Stimulated activated effector memory CD8-positive, alpha-beta T cell treated with anti-CD3 and anti-CD28 coated beads, Interleukin-12 subunit alpha, Interleukin-12 subunit beta, amount 100 ng/mL, for 72 hours (primary cell): ENCODE measurements around the gene FER1L5.

Experiments used
- ATAC-seq: fragments of 150-1000 bp; cut with Tn5 transposase; 2 replicates; pipeline ENCODE4 v1.10.0; 2021
- DNase-seq, 2 donors: peaks; one replicate each; pipeline ENCODE4 v3.0.0; 2021 to 2022; ENCODE audit warnings: low spot score in 2 of 2
- H3K27ac Mint-ChIP-seq: one replicate; pipeline ENCODE4 v1.8.0; 2022; ENCODE audit warnings: mild to moderate bottlenecking, mixed read lengths
- H3K36me3 Mint-ChIP-seq: one replicate; pipeline ENCODE4 v1.8.0; 2022; ENCODE audit warnings: mild to moderate bottlenecking, mixed read lengths
- H3K4me1 Mint-ChIP-seq: one replicate; pipeline ENCODE4 v1.8.0; 2022; ENCODE audit warnings: mixed read lengths
- H3K4me3 Mint-ChIP-seq: one replicate; pipeline ENCODE4 v1.8.0; 2022; ENCODE audit warnings: mild to moderate bottlenecking, mixed read lengths
- H3K9me3 Mint-ChIP-seq: one replicate; pipeline ENCODE4 v1.8.0; 2022; ENCODE audit warnings: mixed read lengths

Gene FER1L5

GRCh38 chr2:96684883-96685576, 42.5 kb downstream of the FER1L5 start:
- Mint-ChIP-seq H3K36me3 (no peaks in the 10 kb centered on the region), H3K4me1 (no peaks in the 10 kb centered on the region), H3K27ac (no peak overlapping the region), H3K4me3 (no peak overlapping the region), H3K9me3 (no peaks in the 10 kb centered on the region)
- no peak for ATAC-seq
- DNase-seq = no peak

GRCh38 chr2:96685577-96686459, 43.3 kb downstream of the FER1L5 start:
- no peak overlapping the region for H3K27ac Mint-ChIP-seq
- H3K36me3 Mint-ChIP-seq = no peaks in the 10 kb centered on the region
- ATAC-seq (no peak), DNase-seq (no peak)
- H3K9me3 Mint-ChIP-seq = no peaks in the 10 kb centered on the region
- H3K4me3 Mint-ChIP-seq = no peak overlapping the region
- no peaks in the 10 kb centered on the region for H3K4me1 Mint-ChIP-seq

- no peak for DNase-seq
- Mint-ChIP-seq H3K27ac (no peak overlapping the region), H3K4me3 (no peak overlapping the region), H3K36me3 (no peaks in the 10 kb centered on the region), H3K4me1 (no peaks in the 10 kb centered on the region), H3K9me3 (no peaks in the 10 kb centered on the region)
- ATAC-seq = no peak
These were observed 44.7 kb downstream of the FER1L5 start for GRCh38 chr2:96687266-96687665.

- Mint-ChIP-seq H3K4me1 (no peaks in the 10 kb centered on the region), H3K4me3 (no peak overlapping the region), H3K9me3 (no peaks in the 10 kb centered on the region), H3K36me3 (no peaks in the 10 kb centered on the region), H3K27ac (no peak overlapping the region)
- no peak for DNase-seq
- ATAC-seq = no peak
These were observed 45.4 kb downstream of the FER1L5 start for GRCh38 chr2:96687711-96688640.

- no peaks in the 10 kb centered on the region for H3K4me1 Mint-ChIP-seq
- DNase-seq = no peak
- no peak overlapping the region for H3K27ac Mint-ChIP-seq
- no peak for ATAC-seq
- no peak overlapping the region for H3K4me3 Mint-ChIP-seq
- H3K9me3 Mint-ChIP-seq = no peaks in the 10 kb centered on the region
- H3K36me3 Mint-ChIP-seq = no peaks in the 10 kb centered on the region
These were observed 46.3 kb downstream of the FER1L5 start for GRCh38 chr2:96688649-96689430.

GRCh38 chr2:96689431-96689991, 46.9 kb downstream of the FER1L5 start:
- ATAC-seq (no peak), DNase-seq (no peak)
- H3K4me1 Mint-ChIP-seq = peaks cover 5% of the 10 kb centered on the region
- H3K27ac Mint-ChIP-seq = no peak overlapping the region
- no peak overlapping the region for H3K4me3 Mint-ChIP-seq
- no peaks in the 10 kb centered on the region for H3K36me3 Mint-ChIP-seq
- H3K9me3 Mint-ChIP-seq = no peaks in the 10 kb centered on the region

- DNase-seq (no peak), ATAC-seq (no peak)
- Mint-ChIP-seq H3K9me3 (no peaks in the 10 kb centered on the region), H3K36me3 (no peaks in the 10 kb centered on the region), H3K4me3 (no peak overlapping the region), H3K27ac (no peak overlapping the region), H3K4me1 (peaks cover 5% of the 10 kb centered on the region)
These were observed 47.9 kb downstream of the FER1L5 start for GRCh38 chr2:96690306-96691021.

GRCh38 chr2:96691022-96691612, 48.6 kb downstream of the FER1L5 start:
- Mint-ChIP-seq H3K4me1 (peaks cover 5% of the 10 kb centered on the region), H3K9me3 (no peaks in the 10 kb centered on the region), H3K36me3 (no peaks in the 10 kb centered on the region), H3K4me3 (no peak overlapping the region), H3K27ac (no peak overlapping the region)
- ATAC-seq = no peak
- no peak for DNase-seq

- DNase-seq (no peak), ATAC-seq (no peak)
- H3K9me3 Mint-ChIP-seq = no peaks in the 10 kb centered on the region
- peaks cover 5% of the 10 kb centered on the region for H3K4me1 Mint-ChIP-seq
- no peaks in the 10 kb centered on the region for H3K36me3 Mint-ChIP-seq
- H3K27ac Mint-ChIP-seq = peak overlapping the region; percentile 29
- no peak overlapping the region for H3K4me3 Mint-ChIP-seq
These were observed 49.8 kb downstream of the FER1L5 start for GRCh38 chr2:96692094-96692971.

- H3K36me3 Mint-ChIP-seq = no peaks in the 10 kb centered on the region
- H3K9me3 Mint-ChIP-seq = no peaks in the 10 kb centered on the region
- no peak overlapping the region for H3K4me3 Mint-ChIP-seq
- ATAC-seq (no peak), DNase-seq (no peak)
- peaks cover 5% of the 10 kb centered on the region for H3K4me1 Mint-ChIP-seq
- peak overlapping the region; percentile 48 for H3K27ac Mint-ChIP-seq
These were observed 51.0 kb downstream of the FER1L5 start for GRCh38 chr2:96693286-96694200.

- Mint-ChIP-seq H3K9me3 (no peaks in the 10 kb centered on the region), H3K27ac (no peak overlapping the region), H3K4me1 (peaks cover 5% of the 10 kb centered on the region), H3K4me3 (no peak overlapping the region), H3K36me3 (no peaks in the 10 kb centered on the region)
- no peak for DNase-seq
- ATAC-seq = no peak
These were observed 51.7 kb downstream of the FER1L5 start for GRCh38 chr2:96694279-96694678.

- H3K4me3 Mint-ChIP-seq = no peak overlapping the region
- H3K4me1 Mint-ChIP-seq = peaks cover 5% of the 10 kb centered on the region
- no peaks in the 10 kb centered on the region for H3K9me3 Mint-ChIP-seq
- no peak for ATAC-seq
- no peaks in the 10 kb centered on the region for H3K36me3 Mint-ChIP-seq
- H3K27ac Mint-ChIP-seq = no peak overlapping the region
- no peak for DNase-seq
These were observed 52.4 kb downstream of the FER1L5 start for GRCh38 chr2:96694816-96695455.
